ENCODE measurements around the gene RAB21. TPM values are rescaled to one million over a fixed set of nuclear protein-coding genes. Genes with fewer than 3 reads are reported as not detected.
A peak's percentile ranks its signal among the peaks of the same experiment; 100 is the strongest.

Gene RAB21
- total and polyA plus RNA-seq, 10 donors: 5.7 to 75.4 (median 27.9) TPM

DNA sequence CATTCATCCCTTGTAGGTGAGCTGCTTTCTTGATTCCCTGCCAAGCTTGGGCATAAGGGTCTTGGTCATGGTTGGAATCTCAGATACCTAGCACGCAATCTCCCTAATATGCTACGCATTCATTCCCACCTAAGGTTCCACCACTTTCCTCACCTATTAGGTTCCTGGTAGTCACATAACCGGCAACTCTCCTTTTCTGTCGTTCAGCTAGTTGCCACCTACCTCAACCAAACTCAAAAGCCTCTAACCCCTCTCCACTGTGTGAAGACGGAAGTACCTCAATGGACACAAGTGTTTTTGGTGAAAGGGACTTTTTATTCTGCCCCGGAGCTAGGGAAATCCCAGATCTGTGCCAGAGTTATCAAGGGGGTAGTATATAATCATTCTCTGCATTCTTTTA lies 83.6 kb downstream of the RAB21 start:
- intact Hi-C loops (cut with DNase I; ENCODE audit: low total_unique reads): loop anchor here (10.0 kb wide), 1 partner anchor 53 kb away; no protein-coding TSS in a partner anchor
- no peak for TF ChIP-seq POLR2AphosphoS5 (IDR thresholded peaks at IDR 0.05)
- TF ChIP-seq POLR2A (IDR thresholded peaks at IDR 0.05): no peak
- TF ChIP-seq, protein P1, sequence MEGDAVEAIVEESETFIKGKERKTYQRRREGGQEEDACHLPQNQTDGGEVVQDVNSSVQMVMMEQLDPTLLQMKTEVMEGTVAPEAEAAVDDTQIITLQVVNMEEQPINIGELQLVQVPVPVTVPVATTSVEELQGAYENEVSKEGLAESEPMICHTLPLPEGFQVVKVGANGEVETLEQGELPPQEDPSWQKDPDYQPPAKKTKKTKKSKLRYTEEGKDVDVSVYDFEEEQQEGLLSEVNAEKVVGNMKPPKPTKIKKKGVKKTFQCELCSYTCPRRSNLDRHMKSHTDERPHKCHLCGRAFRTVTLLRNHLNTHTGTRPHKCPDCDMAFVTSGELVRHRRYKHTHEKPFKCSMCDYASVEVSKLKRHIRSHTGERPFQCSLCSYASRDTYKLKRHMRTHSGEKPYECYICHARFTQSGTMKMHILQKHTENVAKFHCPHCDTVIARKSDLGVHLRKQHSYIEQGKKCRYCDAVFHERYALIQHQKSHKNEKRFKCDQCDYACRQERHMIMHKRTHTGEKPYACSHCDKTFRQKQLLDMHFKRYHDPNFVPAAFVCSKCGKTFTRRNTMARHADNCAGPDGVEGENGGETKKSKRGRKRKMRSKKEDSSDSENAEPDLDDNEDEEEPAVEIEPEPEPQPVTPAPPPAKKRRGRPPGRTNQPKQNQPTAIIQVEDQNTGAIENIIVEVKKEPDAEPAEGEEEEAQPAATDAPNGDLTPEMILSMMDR (IDR thresholded peaks at IDR 0.05 in 8 of 11, conservative IDR thresholded peaks at IDR 0.05 in 3 of 11): no peak
- H3K36me3 ChIP-seq: no peaks in the 10 kb centered on the region
- H3K27me3 ChIP-seq (replicated peaks in 1 of 7): peaks cover 0 to 4% (median 0%) of the 10 kb centered on the region in 7 donors
- WGBS, 5 donors: 78 to 98% (median 91%) methylated on average over 6 of the region's 6 CpGs
- no peak for DNase-seq
- H3K4me3 ChIP-seq: no peak overlapping the region
- no peaks in the 10 kb centered on the region for H3K9me3 ChIP-seq
- H3K4me1 ChIP-seq: peaks cover 24 to 40% (median 34%) of the 10 kb centered on the region in 6 donors
- H3K27ac ChIP-seq: peak overlapping the region in 5 of 8 donors; percentile 94 to 98 (median 97)

DNA sequence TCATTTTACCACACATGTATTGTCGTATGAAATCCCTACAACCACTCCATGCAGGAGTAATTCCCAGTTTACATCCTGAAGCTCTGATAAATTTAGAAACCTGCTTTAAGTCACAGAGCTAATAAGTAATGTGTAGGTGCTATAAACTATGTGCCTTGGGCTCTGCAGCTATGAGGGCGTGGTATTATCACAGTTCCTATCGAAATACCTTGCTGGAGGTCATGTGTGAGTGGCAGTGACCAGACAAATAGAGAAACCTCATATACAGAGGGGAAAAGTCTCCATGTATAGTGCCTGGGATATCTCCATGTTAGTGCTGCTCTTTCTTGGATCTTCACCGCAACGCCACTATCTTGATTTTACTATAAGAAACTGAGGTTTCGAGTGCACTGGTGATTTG lies 84.0 kb downstream of the RAB21 start:
- intact Hi-C loops (cut with DNase I; ENCODE audit: low total_unique reads): loop anchor here (10.0 kb wide), 1 partner anchor 54 kb away; no protein-coding TSS in a partner anchor
- TF ChIP-seq POLR2AphosphoS5 (IDR thresholded peaks at IDR 0.05) (no peak), POLR2A (IDR thresholded peaks at IDR 0.05) (no peak)
- TF ChIP-seq, protein P1 (IDR thresholded peaks at IDR 0.05 in 8 of 11, conservative IDR thresholded peaks at IDR 0.05 in 3 of 11): no peak
- WGBS, 5 donors: 89 to 98% (median 97%) methylated on average over 6 of the region's 6 CpGs
- peaks cover 0 to 4% (median 0%) of the 10 kb centered on the region in 7 donors for H3K27me3 ChIP-seq (replicated peaks in 1 of 7)
- H3K36me3 ChIP-seq: peaks cover 0 to under 1% (median 0%) of the 10 kb centered on the region in 6 donors
- peak overlapping the region in 4 of 8 donors; percentile 68 to 80 (median 72) for H3K4me3 ChIP-seq
- H3K9me3 ChIP-seq: no peaks in the 10 kb centered on the region
- DNase-seq: no peak
- peaks cover 24 to 44% (median 38%) of the 10 kb centered on the region in 6 donors for H3K4me1 ChIP-seq
- peak overlapping the region; percentile 86 to 98 (median 96) for H3K27ac ChIP-seq

GRCh38 chr12:71840231-71840847 lies 85.7 kb downstream of the RAB21 start:
- Histone ChIP-seq H3K4me1 (peaks cover 35 to 61% (median 55%) of the 10 kb centered on the region in 6 donors), H3K27ac (peak overlapping the region; percentile 86 to 98 (median 96)), H3K36me3 (peaks cover 0 to 12% (median 0%) of the 10 kb centered on the region in 6 donors), H3K27me3 (replicated peaks in 1 of 7) (no peaks in the 10 kb centered on the region), H3K9me3 (no peaks in the 10 kb centered on the region), H3K4me3 (peak overlapping the region; percentile 56 to 83 (median 72))
- DNase-seq: no peak
- intact Hi-C loops (cut with DNase I; ENCODE audit: low total_unique reads): no loop called here
- 1 to 3% (median 1%) methylated on average over 20 of the region's 20 CpGs for WGBS, 5 donors
- TF ChIP-seq POLR2AphosphoS5 (IDR thresholded peaks at IDR 0.05) (no peak), POLR2A (IDR thresholded peaks at IDR 0.05) (no peak)
- TF ChIP-seq, protein P1 (IDR thresholded peaks at IDR 0.05 in 8 of 11, conservative IDR thresholded peaks at IDR 0.05 in 3 of 11): no peak

GRCh38 chr12:71846322-71846940 lies 91.8 kb downstream of the RAB21 start:
- intact Hi-C loops (cut with DNase I; ENCODE audit: low total_unique reads): no loop called here
- Histone ChIP-seq H3K27ac (peak overlapping the region in 6 of 8 donors; percentile 10 to 44 (median 25)), H3K36me3 (peaks cover 0 to 38% (median 7%) of the 10 kb centered on the region in 6 donors), H3K27me3 (replicated peaks in 1 of 7) (no peaks in the 10 kb centered on the region), H3K4me1 (peaks cover 36 to 82% (median 65%) of the 10 kb centered on the region in 6 donors), H3K4me3 (no peak overlapping the region), H3K9me3 (peaks cover 0 to 7% (median under 1%) of the 10 kb centered on the region in 8 donors)
- WGBS, 5 donors: 64 to 85% (median 80%) methylated on average over 3 of the region's 3 CpGs
- DNase-seq: no peak
- TF ChIP-seq, protein P1 (IDR thresholded peaks at IDR 0.05 in 8 of 11, conservative IDR thresholded peaks at IDR 0.05 in 3 of 11): peak in 9 of 11 experiments; percentile 13 to 55 (median 41)
- no peak for TF ChIP-seq POLR2A (IDR thresholded peaks at IDR 0.05)
- no peak for TF ChIP-seq POLR2AphosphoS5 (IDR thresholded peaks at IDR 0.05)
